Kidney epithelial cell (primary cell): ENCODE data around the gene SNTG2. TPM values are rescaled to one million over a fixed set of nuclear protein-coding genes. Genes with fewer than 3 reads are reported as not detected.

ENCODE experiments used
- DNase-seq: peaks from one replicate; pipeline ENCODE4 v3.0.0-alpha.2; 2010; ENCODE audit warnings: low read depth
- H3K27me3 ChIP-seq: 2 replicates; pipeline ENCODE4 v1.6.0; 2011; ENCODE audit warnings: low read length; ENCODE audit not compliant: control insufficient read depth, insufficient read depth
- H3K36me3 ChIP-seq: 2 replicates; pipeline ENCODE4 v1.5.1; 2011; ENCODE audit warnings: low read length; ENCODE audit not compliant: control insufficient read depth, insufficient read depth
- H3K4me3 ChIP-seq: 2 replicates; pipeline ENCODE4 v1.5.1; 2011; ENCODE audit warnings: low read depth, mild to moderate bottlenecking, control low read depth, low read length
- CTCF ChIP-seq: IDR thresholded peaks from 2 replicates; pipeline ENCODE4 v1.5.1; 2011; ENCODE audit warnings: mild to moderate bottlenecking, moderate library complexity, low read length, control low read depth, inconsistent platforms; ENCODE audit not compliant: insufficient read depth, poor library complexity, severe bottlenecking
- total RNA-seq: library from RNA; depleted of rRNA; stranded (reverse); fragments of >200 nt; gene quantifications from 2 replicates; pipeline ENCODE4 v1.2.3, GENCODE V29; 2015

Gene SNTG2
- total RNA-seq, 1 donor from 2014 or later: 0.38 TPM

GRCh38 chr2:1162768-1163584, 212.3 kb downstream of the SNTG2 start:
- Histone ChIP-seq H3K36me3 (no peaks in the 10 kb centered on the region), H3K27me3 (no peaks in the 10 kb centered on the region), H3K4me3 (no peak overlapping the region)
- peak; percentile 28 for DNase-seq
- TF ChIP-seq CTCF: no peak

GRCh38 chr2:1166976-1167375, 216.3 kb downstream of the SNTG2 start:
- no peaks in the 10 kb centered on the region for H3K27me3 ChIP-seq
- no peak for DNase-seq
- TF ChIP-seq CTCF: no peak
- no peaks in the 10 kb centered on the region for H3K36me3 ChIP-seq
- no peak overlapping the region for H3K4me3 ChIP-seq

- no peak for DNase-seq
- no peak for TF ChIP-seq CTCF
- H3K36me3 ChIP-seq: no peaks in the 10 kb centered on the region
- H3K4me3 ChIP-seq: no peak overlapping the region
- no peaks in the 10 kb centered on the region for H3K27me3 ChIP-seq
These were observed 218.2 kb downstream of the SNTG2 start for GRCh38 chr2:1168846-1169245.

GRCh38 chr2:1169291-1169949, 218.8 kb downstream of the SNTG2 start:
- no peak for TF ChIP-seq CTCF
- no peak for DNase-seq
- H3K27me3 ChIP-seq: no peaks in the 10 kb centered on the region
- H3K36me3 ChIP-seq: no peaks in the 10 kb centered on the region
- H3K4me3 ChIP-seq: no peak overlapping the region

- Histone ChIP-seq H3K36me3 (no peaks in the 10 kb centered on the region), H3K27me3 (no peaks in the 10 kb centered on the region), H3K4me3 (no peak overlapping the region)
- TF ChIP-seq CTCF: no peak
- DNase-seq: no peak
These were observed 219.6 kb downstream of the SNTG2 start for GRCh38 chr2:1170241-1170640.

- H3K27me3 ChIP-seq: no peaks in the 10 kb centered on the region
- no peaks in the 10 kb centered on the region for H3K36me3 ChIP-seq
- no peak for DNase-seq
- no peak overlapping the region for H3K4me3 ChIP-seq
- no peak for TF ChIP-seq CTCF
These were observed 220.1 kb downstream of the SNTG2 start for GRCh38 chr2:1170711-1171110.
